ENCODE measurements around the gene C15orf62. TPM values are rescaled to one million over a fixed set of nuclear protein-coding genes. Genes with fewer than 3 reads are reported as not detected.

Gene C15orf62
- total RNA-seq, 1 donor from 2014 or later: 1.4 TPM

DNA sequence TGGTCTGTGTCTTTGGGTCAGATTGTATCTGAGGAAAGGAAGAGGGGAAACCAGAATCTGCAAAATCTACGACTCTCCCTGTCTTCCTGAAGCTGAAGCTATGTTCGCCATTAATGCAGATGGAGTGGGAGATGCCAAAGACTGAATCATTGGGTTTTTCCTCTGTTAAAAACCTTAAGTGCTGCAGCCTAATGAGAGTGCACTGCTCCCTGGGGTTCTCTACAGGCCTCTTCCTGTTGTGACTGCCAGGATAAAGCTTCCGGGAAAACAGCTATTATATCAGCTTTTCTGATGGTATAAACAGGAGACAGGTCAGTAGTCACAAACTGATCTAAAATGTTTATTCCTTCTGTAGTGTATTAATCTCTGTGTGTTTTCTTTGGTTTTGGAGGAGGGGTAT is 38.7 kb upstream of the C15orf62 start:
- Histone ChIP-seq H3K36me3 (ENCODE audit: control insufficient read depth, insufficient read depth, low read length) (peaks cover 1% of the 10 kb centered on the region), H3K4me3 (ENCODE audit: low read depth, low read length) (no peak overlapping the region), H3K27me3 (ENCODE audit: control insufficient read depth, insufficient read depth, low read length) (no peaks in the 10 kb centered on the region)
- DNase-seq (ENCODE audit: low read depth): no peak
- TF ChIP-seq, protein P1, sequence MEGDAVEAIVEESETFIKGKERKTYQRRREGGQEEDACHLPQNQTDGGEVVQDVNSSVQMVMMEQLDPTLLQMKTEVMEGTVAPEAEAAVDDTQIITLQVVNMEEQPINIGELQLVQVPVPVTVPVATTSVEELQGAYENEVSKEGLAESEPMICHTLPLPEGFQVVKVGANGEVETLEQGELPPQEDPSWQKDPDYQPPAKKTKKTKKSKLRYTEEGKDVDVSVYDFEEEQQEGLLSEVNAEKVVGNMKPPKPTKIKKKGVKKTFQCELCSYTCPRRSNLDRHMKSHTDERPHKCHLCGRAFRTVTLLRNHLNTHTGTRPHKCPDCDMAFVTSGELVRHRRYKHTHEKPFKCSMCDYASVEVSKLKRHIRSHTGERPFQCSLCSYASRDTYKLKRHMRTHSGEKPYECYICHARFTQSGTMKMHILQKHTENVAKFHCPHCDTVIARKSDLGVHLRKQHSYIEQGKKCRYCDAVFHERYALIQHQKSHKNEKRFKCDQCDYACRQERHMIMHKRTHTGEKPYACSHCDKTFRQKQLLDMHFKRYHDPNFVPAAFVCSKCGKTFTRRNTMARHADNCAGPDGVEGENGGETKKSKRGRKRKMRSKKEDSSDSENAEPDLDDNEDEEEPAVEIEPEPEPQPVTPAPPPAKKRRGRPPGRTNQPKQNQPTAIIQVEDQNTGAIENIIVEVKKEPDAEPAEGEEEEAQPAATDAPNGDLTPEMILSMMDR (IDR thresholded peaks at IDR 0.05; ENCODE audit: insufficient read depth, low read length, poor library complexity, severe bottlenecking): no peak

DNA sequence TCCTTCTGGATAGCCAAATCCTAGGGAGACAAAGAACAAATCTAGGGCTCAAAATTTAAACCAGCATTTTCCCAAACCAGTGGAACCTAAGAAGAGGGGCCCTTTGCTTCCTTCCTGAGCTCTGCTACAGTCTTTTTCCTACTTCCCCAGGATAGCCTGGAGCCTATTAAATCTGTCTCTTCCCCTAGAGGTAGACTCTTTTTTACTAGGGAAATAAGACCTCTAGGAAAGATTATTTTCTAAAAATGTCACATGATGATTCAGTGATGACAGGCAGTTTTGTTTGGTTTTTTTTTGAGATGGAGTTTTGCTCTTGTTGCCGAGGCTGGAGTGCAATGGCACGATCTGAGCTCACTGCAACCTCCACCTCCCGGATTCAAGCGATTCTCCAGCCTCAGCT is 33.2 kb upstream of the C15orf62 start:
- Histone ChIP-seq H3K36me3 (ENCODE audit: control insufficient read depth, insufficient read depth, low read length) (peaks cover 1% of the 10 kb centered on the region), H3K4me3 (ENCODE audit: low read depth, low read length) (no peak overlapping the region), H3K27me3 (ENCODE audit: control insufficient read depth, insufficient read depth, low read length) (no peaks in the 10 kb centered on the region)
- DNase-seq (ENCODE audit: low read depth): no peak
- TF ChIP-seq, protein P1 (IDR thresholded peaks at IDR 0.05; ENCODE audit: insufficient read depth, low read length, poor library complexity, severe bottlenecking): no peak

DNA sequence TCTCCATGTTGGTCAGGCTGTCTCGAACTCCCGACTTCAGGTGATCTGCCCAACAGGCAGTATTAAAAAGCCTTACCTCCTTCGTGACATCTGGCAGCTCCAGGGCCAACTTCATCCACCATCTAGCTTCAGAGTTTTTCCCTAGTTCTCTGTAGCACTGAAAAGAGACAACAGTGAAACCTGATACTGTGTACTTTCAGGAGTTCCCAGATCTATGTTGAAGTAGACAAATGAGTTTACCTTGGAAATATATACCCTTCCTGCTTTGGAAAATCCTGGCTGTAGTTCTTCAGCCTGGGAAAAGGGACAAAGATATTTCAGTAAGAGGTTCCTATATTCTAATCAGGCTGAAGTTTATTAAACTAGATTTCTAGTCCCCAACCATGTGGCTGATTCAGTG is 32.7 kb upstream of the C15orf62 start:
- no peak for DNase-seq (ENCODE audit: low read depth)
- TF ChIP-seq, protein P1 (IDR thresholded peaks at IDR 0.05; ENCODE audit: insufficient read depth, low read length, poor library complexity, severe bottlenecking): no peak
- H3K36me3 ChIP-seq (ENCODE audit: control insufficient read depth, insufficient read depth, low read length): peaks cover 1% of the 10 kb centered on the region
- no peaks in the 10 kb centered on the region for H3K27me3 ChIP-seq (ENCODE audit: control insufficient read depth, insufficient read depth, low read length)
- H3K4me3 ChIP-seq (ENCODE audit: low read depth, low read length): no peak overlapping the region

DNA sequence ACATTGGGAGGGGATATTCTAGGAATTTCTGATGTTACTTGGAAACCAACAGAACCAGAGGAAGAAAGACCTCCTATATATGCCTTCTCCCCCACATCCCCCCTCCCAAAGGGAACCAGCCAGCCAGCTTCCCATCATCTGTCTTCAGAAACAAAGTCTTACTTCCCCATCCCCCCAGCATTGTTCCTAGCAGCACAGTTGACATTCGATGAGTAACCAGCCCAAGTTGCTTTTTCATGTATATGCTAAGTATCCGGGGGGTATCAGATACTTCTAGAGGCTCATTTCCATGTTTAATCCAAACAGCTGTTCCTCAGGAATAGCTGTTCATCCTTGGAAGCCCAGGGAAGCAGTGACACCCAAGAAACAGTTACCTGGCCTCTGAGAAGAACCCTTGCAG is 30.7 kb upstream of the C15orf62 start:
- TF ChIP-seq, protein P1 (IDR thresholded peaks at IDR 0.05; ENCODE audit: insufficient read depth, low read length, poor library complexity, severe bottlenecking): no peak
- no peak for DNase-seq (ENCODE audit: low read depth)
- H3K36me3 ChIP-seq (ENCODE audit: control insufficient read depth, insufficient read depth, low read length): no peaks in the 10 kb centered on the region
- H3K4me3 ChIP-seq (ENCODE audit: low read depth, low read length): no peak overlapping the region
- no peaks in the 10 kb centered on the region for H3K27me3 ChIP-seq (ENCODE audit: control insufficient read depth, insufficient read depth, low read length)

DNA sequence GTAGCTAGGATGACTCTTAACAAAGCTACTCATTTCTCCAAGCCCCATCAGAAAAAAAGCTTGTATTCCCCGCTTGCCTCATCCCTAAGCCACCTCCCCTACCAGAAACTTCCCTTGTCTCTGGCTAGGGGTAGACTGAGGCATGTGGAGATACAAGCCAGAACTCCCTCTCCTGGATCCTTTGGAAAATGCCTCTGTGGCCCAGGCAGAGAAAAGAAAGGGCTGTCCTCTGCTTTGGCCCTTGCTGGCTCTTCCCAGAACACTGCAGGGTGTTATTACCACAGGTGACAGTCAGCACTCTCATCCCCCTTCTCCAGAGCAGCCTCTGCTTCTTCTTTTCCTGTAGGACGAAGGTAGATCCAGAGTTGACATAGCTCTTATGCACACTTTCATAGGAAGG is 29.9 kb upstream of the C15orf62 start:
- H3K36me3 ChIP-seq (ENCODE audit: control insufficient read depth, insufficient read depth, low read length): no peaks in the 10 kb centered on the region
- no peak for DNase-seq (ENCODE audit: low read depth)
- TF ChIP-seq, protein P1 (IDR thresholded peaks at IDR 0.05; ENCODE audit: insufficient read depth, low read length, poor library complexity, severe bottlenecking): no peak
- no peak overlapping the region for H3K4me3 ChIP-seq (ENCODE audit: low read depth, low read length)
- no peaks in the 10 kb centered on the region for H3K27me3 ChIP-seq (ENCODE audit: control insufficient read depth, insufficient read depth, low read length)

DNA sequence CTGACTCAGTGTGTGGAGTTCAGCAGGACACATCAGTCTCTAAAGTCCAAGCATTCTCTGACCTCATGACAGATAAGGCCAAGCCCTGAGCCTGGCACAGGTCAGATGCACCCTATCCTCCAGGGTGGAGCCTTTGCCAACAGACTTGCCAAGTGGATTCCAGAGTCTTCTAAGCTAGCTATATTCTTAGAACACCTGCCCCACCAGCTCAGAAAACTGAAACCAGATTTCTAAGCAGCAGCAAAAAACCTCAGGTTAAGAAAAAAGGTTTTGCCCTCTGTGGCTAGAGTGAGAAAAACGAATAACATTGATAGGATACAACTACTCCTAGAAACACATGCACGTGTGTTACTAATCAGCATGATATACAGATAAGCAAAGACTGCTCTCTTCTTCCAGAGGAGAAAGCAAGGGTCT is 26.3 kb upstream of the C15orf62 start:
- H3K27me3 ChIP-seq (ENCODE audit: control insufficient read depth, insufficient read depth, low read length): no peaks in the 10 kb centered on the region
- TF ChIP-seq, protein P1 (IDR thresholded peaks at IDR 0.05; ENCODE audit: insufficient read depth, low read length, poor library complexity, severe bottlenecking): no peak
- no peaks in the 10 kb centered on the region for H3K36me3 ChIP-seq (ENCODE audit: control insufficient read depth, insufficient read depth, low read length)
- DNase-seq (ENCODE audit: low read depth): no peak
- H3K4me3 ChIP-seq (ENCODE audit: low read depth, low read length): no peak overlapping the region

Measured in kidney epithelial cell (primary cell).